HG03521 (cell line): ENCODE results near the gene RASSF4.
A peak's percentile ranks its signal among the peaks of the same experiment; 100 is the strongest.

Experiments
- ATAC-seq: cut with Tn5 transposase; IDR thresholded peaks from one replicate; pipeline ENCODE4 v1.9.1; 2021; ENCODE audit warnings: mild to moderate bottlenecking, moderate library complexity; ENCODE audit not compliant: unreplicated experiment

RASSF4 gene

GRCh38 chr10:44986179-44986578, 26.6 kb downstream of the RASSF4 start:
- no peak for ATAC-seq

- ATAC-seq = no peak
Observed at GRCh38 chr10:44986670-44987069, 27.1 kb downstream of the RASSF4 start.

DNA sequence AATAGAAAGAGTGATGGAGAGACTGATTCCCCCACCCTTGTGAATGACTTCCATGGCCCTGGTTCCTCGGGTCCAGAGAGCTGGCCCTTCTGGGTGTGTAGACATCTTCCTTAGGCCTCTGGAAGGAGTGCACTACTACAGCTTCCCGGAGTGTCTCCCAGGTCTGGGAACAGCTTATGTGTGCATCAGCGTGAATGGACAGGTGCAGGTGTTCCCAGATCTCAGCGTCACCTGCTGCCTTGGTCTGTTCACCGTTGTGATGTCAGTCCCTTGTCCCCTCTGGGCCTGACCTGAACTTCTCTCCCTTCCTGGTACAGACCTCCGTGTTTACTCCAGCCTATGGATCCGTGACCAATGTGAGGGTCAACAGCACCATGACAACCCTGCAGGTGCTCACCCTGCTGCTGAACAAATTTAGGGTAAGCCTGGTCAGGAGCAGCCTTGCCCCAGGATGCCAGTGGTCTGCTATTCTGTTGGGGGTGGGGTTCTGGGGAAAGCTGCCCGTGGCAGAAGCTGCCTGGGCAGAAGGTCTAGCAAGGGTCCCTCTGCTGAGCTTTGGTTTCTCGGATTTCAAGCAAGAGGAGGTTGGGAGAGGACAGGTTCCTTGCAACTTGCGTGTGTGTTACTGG, 29.5 kb downstream of the RASSF4 start:
- ATAC-seq = no peak

GRCh38 chr10:44989597-44990301, 30.1 kb downstream of the RASSF4 start:
- no peak for ATAC-seq

- no peak for ATAC-seq
Observed at GRCh38 chr10:44990302-44990655, 30.7 kb downstream of the RASSF4 start.

DNA sequence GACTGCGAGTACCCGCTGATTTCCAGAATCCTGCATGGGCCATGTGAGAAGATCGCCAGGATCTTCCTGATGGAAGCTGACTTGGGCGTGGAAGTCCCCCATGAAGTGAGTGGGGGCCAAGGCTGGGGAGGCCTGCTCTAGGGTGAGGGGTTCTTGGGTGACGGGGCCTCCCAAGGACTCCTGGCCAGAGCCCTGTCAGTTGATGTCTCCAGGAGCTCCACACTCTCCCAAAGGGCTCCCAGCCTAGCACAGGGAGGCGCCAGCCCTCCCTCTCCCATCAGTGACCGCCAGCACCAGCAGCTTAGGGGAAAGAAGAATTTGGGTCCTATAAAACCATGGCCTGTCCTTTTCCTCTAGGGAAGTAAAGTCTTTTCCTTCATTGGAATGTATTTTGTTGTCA, 31.4 kb downstream of the RASSF4 start:
- no peak for ATAC-seq

- ATAC-seq = no peak
Observed at GRCh38 chr10:44991571-44991970, 32.0 kb downstream of the RASSF4 start.

- no peak for ATAC-seq
Observed at GRCh38 chr10:44992070-44992731, 32.6 kb downstream of the RASSF4 start.

GRCh38 chr10:44992732-44993225, 33.2 kb downstream of the RASSF4 start:
- no peak for ATAC-seq

GRCh38 chr10:44993226-44993921, 33.8 kb downstream of the RASSF4 start:
- ATAC-seq = no peak

DNA sequence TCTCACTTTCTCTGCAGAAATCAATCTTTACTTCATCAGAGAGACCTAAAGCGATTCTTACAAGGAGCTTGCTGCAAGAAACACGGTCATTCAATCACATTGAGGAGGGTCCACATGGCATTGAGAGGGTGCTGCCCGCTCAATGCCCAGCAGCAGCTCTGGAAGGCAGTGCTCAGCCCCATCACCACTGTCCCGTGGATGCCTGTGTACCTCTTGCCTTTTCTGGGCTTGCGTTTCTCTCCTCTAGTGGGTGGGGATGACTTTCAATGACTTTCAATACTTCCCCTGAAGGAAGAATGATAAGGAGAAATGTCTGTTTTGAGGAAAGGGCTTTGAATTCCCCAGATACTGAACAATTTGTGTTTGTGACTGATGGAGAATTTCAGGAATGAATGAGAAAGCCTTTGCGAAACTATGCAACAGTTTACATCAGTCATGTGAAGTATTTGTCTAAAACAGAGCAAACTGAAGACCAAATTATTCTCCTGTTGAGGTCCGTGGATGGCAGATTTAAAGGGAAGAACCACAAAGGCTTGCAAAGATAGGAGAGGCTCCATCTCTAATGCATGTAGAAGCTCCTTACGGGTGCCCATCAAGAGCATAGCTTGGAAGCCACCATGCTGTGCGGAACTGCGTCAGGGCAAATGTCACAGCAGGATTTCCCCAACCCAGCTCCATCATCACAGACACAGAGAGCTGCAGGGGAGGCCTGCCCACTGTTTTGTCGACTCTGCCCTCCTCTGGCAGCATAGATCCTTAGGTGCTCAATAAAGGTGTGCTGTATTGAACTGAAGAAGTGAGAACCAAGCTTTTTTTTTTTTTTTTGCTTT, 34.5 kb downstream of the RASSF4 start:
- ATAC-seq = no peak

DNA sequence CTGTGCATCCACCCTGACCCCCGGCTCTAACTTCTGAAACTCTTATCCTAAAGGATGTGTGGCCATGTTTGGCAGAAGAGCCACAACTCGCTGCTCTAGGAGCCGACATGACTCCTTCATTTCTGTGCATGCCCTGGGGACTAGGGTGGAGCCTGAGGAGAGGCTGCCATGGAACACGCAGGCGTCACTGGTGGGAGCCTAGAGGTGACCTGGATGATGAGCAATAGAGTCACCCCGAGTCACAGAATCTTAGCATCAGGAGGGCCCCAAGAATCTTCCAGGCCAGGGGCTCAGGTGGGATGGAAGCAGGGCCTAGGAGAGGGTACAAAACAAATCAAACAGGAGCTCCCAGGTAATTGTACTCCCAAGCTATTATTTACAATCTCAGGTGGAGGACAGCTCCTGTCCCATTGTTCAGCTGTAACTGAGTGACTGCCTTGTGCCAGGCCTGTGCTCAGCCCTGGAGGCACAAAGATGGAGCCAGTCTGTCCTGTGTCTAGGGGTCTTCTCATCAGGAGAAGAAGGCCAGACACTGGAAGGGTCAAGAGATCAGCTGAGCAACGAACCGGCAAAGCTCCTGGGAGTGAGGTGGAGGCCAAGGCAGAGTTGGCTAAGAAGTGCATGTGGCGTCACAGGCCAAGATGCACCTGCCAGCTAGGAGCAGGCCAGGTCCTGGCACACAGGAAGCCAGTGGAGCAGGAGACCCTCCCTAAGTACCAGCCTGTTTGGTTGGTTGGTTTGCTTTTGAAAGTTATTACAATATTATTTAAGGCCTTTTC, 35.3 kb downstream of the RASSF4 start:
- no peak for ATAC-seq

DNA sequence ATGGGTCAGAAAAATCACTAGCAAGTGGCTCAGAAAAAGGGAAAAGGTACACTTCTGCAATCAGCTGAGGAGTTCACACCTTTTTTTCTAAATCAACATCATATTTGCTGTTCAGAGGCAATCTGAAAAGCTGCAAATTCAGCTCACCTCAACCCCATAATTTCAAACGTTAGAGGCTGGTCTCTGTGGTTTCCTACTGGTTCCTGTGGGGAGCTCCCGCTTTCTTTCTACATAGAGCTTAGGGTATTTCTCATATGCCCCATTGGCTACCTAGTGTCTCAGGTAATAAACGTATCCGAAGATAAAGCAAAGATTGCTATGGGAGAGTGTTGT, 35.9 kb downstream of the RASSF4 start:
- no peak for ATAC-seq

GRCh38 chr10:44995914-44996669, 36.5 kb downstream of the RASSF4 start:
- ATAC-seq = no peak

- ATAC-seq = no peak
Observed at GRCh38 chr10:44997105-44997748, 37.6 kb downstream of the RASSF4 start.

- no peak for ATAC-seq
Observed at GRCh38 chr10:44998146-44998631, 38.6 kb downstream of the RASSF4 start.

DNA sequence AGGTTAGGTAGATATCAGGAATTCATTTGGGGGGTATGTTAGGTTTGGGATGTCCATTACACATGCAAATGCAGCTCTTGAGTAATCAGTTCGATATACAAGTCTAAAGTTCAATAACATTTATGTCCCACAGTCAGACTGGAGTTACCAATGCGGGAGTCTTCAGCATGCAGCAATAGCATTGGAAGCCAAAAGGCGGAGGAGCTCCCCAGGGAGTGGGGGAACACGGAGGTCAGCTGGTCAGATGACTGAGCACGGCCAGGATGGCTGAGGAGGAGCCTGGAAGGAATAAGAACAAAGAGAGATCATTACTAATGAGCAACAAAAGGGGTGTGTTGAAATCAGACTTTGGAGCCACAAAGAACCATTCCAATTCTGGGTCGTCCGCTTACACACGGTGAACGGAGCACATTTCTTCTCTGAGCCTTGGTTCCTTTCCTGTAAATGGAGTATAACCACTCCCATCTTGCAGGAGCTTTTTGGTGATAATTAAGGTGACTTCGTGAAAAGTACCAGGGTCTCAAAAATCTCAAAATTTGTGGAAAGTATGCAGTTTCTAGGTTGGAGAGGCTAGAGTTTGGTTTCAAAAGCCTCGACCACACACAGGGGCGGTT, 40.6 kb downstream of the RASSF4 start:
- no peak for ATAC-seq

- peak; percentile 67 for ATAC-seq
Observed at GRCh38 chr10:45000752-45001380, 41.3 kb downstream of the RASSF4 start, which contains the start of gene ZNF22. TSS of gene ZNF22 (plus strand) at chr10:45000923. CDS start at chr10:45003369, 2,446 bp downstream.
